ENCODE measurements around the gene CENPB.
A peak's percentile ranks its signal among the peaks of the same experiment; 100 is the strongest.

CENPB gene

GRCh38 chr20:3783068-3783489, 3.5 kb downstream of the CENPB start:
- no peak for TF ChIP-seq CTCF (IDR thresholded peaks at IDR 0.05; ENCODE audit: low read depth, low read length)
- DNase-seq: no peak
- H3K27me3 ChIP-seq: peaks cover 3% of the 10 kb centered on the region

GRCh38 chr20:3782597-3782996, 3.9 kb downstream of the CENPB start:
- Histone ChIP-seq H3K4me3 (ENCODE audit: low read depth, low read length) (no peak overlapping the region), H3K4me1 (no peaks in the 10 kb centered on the region; the same call in 1 of the 2 replicates), H3K36me3 (peaks cover 9% of the 10 kb centered on the region), H3K9me3 (no peaks in the 10 kb centered on the region), H3K27me3 (peaks cover 6% of the 10 kb centered on the region)
- no peak for TF ChIP-seq CTCF (IDR thresholded peaks at IDR 0.05; ENCODE audit: low read depth, low read length)
- DNase-seq: no peak

More at GRCh38 chr20:3783068-3783489, 3.5 kb downstream of the CENPB start:
- Histone ChIP-seq H3K36me3 (peaks cover 9% of the 10 kb centered on the region), H3K4me1 (no peaks in the 10 kb centered on the region; the same call in 1 of the 2 replicates), H3K9me3 (no peaks in the 10 kb centered on the region), H3K4me3 (ENCODE audit: low read depth, low read length) (no peak overlapping the region)

GRCh38 chr20:3781153-3781910, 5.2 kb downstream of the CENPB start, which contains the start of gene SPEF1:
TSS of gene SPEF1 (minus strand) at chr20:3781448. CDS start at chr20:3781287, 161 bp downstream.
- H3K36me3 ChIP-seq: peaks cover 9% of the 10 kb centered on the region
- DNase-seq: peak; percentile 90
- peaks cover 7% of the 10 kb centered on the region for H3K27me3 ChIP-seq
- H3K9me3 ChIP-seq: no peaks in the 10 kb centered on the region
- H3K4me3 ChIP-seq (ENCODE audit: low read depth, low read length): peak within 1 kb of the TSS; percentile 58
- H3K4me1 ChIP-seq: no peaks in the 10 kb centered on the region; the same call in 1 of the 2 replicates
- peak; percentile 84 for TF ChIP-seq CTCF (IDR thresholded peaks at IDR 0.05; ENCODE audit: low read depth, low read length)

GRCh38 chr20:3778976-3779375, 7.6 kb downstream of the CENPB start:
- H3K36me3 ChIP-seq: no peaks in the 10 kb centered on the region; the same call in 1 of the 2 replicates
- peaks cover 7% of the 10 kb centered on the region for H3K27me3 ChIP-seq
- H3K4me1 ChIP-seq: no peaks in the 10 kb centered on the region
- no peak for TF ChIP-seq CTCF (IDR thresholded peaks at IDR 0.05; ENCODE audit: low read depth, low read length)
- DNase-seq: no peak
- no peak overlapping the region for H3K4me3 ChIP-seq (ENCODE audit: low read depth, low read length)
- H3K9me3 ChIP-seq: no peaks in the 10 kb centered on the region

- H3K36me3 ChIP-seq: no peaks in the 10 kb centered on the region
- no peak for TF ChIP-seq CTCF (IDR thresholded peaks at IDR 0.05; ENCODE audit: low read depth, low read length)
- no peaks in the 10 kb centered on the region for H3K9me3 ChIP-seq
- peak; percentile 67 for DNase-seq
- no peaks in the 10 kb centered on the region for H3K4me1 ChIP-seq
- peak overlapping the region; percentile 60 for H3K4me3 ChIP-seq (ENCODE audit: low read depth, low read length)
- peaks cover 7% of the 10 kb centered on the region for H3K27me3 ChIP-seq
These were observed 8.6 kb downstream of the CENPB start for GRCh38 chr20:3777716-3778629.

All from BE2C (cell line).